Measurements from ENCODE around the gene EHBP1L1. TPM values are rescaled to one million over a fixed set of nuclear protein-coding genes. Genes with fewer than 3 reads are reported as not detected.

The EHBP1L1 gene
- total RNA-seq, 1 donor from 2014 or later: 4.7 TPM

DNA sequence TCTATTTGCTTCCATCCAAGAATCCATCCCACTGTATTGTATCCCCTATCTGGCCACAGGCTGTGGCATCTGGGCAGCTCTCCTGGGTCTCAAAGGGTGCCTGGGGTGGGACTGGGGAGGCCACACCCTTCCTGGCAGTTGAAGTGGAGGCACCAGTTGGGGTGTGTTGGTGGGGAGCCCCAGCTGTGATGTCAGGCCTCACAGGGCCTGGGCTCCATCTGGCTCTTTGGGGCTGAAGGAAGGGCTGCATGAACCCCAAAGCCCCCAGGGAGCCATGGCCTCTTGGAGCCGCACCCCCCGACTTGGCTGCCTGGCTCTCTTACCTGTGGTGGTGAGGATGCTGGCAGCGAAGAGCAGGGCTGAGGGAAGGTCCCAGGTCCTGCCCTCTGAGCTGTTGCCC, 19.3 kb downstream of the EHBP1L1 start:
- Mint-ChIP-seq H3K4me3 (ENCODE audit: unreplicated experiment) (no peak overlapping the region), H3K9me3 (ENCODE audit: unreplicated experiment) (no peaks in the 10 kb centered on the region), H3K27ac (ENCODE audit: unreplicated experiment) (no peak overlapping the region), H3K4me1 (ENCODE audit: unreplicated experiment) (peaks cover 4% of the 10 kb centered on the region), H3K27me3 (ENCODE audit: unreplicated experiment) (peaks cover 37% of the 10 kb centered on the region), H3K36me3 (ENCODE audit: low read depth, unreplicated experiment) (peaks cover 18% of the 10 kb centered on the region)
- no peak for DNase-seq (ENCODE audit: low spot score)
- TF ChIP-seq CTCF (IDR thresholded peaks at IDR 0.05; ENCODE audit: unreplicated experiment): no peak

DNA sequence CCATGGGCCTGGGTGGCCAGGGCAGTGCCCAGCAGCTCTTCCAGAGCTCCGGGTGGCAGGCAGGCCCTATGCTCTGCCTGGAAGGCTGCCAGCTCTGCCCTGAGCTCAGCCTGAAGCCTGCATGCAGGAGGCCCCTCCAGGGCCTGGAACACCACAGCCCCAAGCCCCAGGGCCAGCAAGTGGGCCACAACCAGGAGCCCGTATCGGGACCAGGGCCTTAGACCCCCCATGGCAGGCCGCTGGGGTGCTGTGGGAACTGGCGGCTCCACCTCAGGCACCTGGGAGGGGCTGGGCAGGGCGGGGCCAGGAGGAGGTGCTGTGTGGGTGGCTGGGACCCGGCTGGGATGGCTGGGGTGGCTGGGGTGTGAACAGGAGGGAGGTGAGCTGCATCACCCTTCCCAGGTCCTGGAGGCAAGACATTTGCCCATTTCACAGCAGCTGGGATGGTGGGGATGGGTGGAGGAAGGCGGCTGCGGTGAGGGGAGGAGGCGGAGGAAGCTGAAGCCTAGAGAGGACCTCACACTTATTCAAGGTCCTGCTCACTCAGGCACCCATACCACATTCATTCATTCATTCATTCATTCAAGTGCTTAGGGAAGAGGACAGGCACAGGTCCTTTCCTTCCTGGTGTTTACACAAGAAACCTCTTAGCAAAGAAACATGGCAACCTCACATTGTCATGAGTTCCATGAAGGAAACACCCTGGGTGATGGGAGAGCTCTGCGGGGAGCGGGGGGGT, 19.9 kb downstream of the EHBP1L1 start, which contains the start of gene KCNK7:
Gene KCNK7 (minus strand): TSS at position 258 of the 739 bp plus-strand sequence. CDS start 28 bp downstream, at position 230.
- no peak for TF ChIP-seq CTCF (IDR thresholded peaks at IDR 0.05; ENCODE audit: unreplicated experiment)
- DNase-seq (ENCODE audit: low spot score): no peak
- peaks cover 16% of the 10 kb centered on the region for H3K36me3 Mint-ChIP-seq (ENCODE audit: low read depth, unreplicated experiment)
- peaks cover 31% of the 10 kb centered on the region for H3K27me3 Mint-ChIP-seq (ENCODE audit: unreplicated experiment)
- H3K4me1 Mint-ChIP-seq (ENCODE audit: unreplicated experiment): peaks cover 4% of the 10 kb centered on the region
- H3K9me3 Mint-ChIP-seq (ENCODE audit: unreplicated experiment): no peaks in the 10 kb centered on the region
- peak within 1 kb of the TSS; percentile 22 for H3K27ac Mint-ChIP-seq (ENCODE audit: unreplicated experiment)
- H3K4me3 Mint-ChIP-seq (ENCODE audit: unreplicated experiment): peak within 1 kb of the TSS; percentile 38

DNA sequence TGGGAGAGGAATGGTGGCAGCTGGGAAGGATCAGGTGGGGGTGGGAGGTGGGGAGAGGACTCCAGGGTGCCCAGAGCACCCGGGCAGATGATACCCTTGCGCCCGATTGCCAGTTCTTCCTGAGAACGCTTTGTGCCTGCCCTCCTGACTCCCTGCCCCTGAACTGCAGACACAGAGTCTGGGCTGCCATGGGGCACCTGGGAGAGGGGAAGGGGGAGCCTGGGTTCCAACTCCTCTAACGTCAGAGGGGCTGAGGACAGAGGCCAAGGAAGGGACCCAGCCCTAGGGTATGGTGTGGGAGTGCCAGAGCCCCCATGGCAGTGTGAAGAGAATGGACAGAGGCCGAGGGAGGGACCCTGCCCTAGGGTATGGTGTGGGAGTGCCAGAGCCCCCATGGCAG, 20.7 kb downstream of the EHBP1L1 start:
- no peak for TF ChIP-seq CTCF (IDR thresholded peaks at IDR 0.05; ENCODE audit: unreplicated experiment)
- peaks cover 35% of the 10 kb centered on the region for H3K27me3 Mint-ChIP-seq (ENCODE audit: unreplicated experiment)

DNA sequence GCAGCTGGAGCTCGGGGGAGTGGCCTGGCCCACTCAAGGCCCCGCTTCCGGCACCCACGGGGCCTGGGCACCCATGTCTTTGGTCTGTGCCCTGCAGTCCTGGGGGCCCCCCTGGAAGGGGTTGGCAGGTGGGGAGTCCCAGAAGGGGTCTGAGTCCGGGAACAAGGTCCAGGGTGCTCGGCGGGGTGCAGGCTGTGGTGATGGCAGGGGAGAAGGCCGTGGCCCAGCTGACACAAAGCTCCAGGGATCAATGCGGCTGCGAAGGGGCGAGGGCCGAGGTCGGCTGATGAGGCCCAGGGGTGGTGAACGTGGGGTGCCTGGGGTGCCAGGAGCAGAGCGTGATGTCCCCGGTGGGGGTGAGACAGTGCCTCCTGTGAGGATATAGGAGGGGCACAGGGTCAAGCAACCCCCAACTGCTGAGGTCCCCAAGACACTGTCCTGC, 22.4 kb downstream of the EHBP1L1 start:
- H3K4me1 Mint-ChIP-seq (ENCODE audit: unreplicated experiment): peaks cover 4% of the 10 kb centered on the region
- no peak for DNase-seq (ENCODE audit: low spot score)
- no peak overlapping the region for H3K27ac Mint-ChIP-seq (ENCODE audit: unreplicated experiment)
- TF ChIP-seq CTCF (IDR thresholded peaks at IDR 0.05; ENCODE audit: unreplicated experiment): no peak
- peaks cover 28% of the 10 kb centered on the region for H3K36me3 Mint-ChIP-seq (ENCODE audit: low read depth, unreplicated experiment)
- no peak overlapping the region for H3K4me3 Mint-ChIP-seq (ENCODE audit: unreplicated experiment)
- no peaks in the 10 kb centered on the region for H3K9me3 Mint-ChIP-seq (ENCODE audit: unreplicated experiment)
- peaks cover 33% of the 10 kb centered on the region for H3K27me3 Mint-ChIP-seq (ENCODE audit: unreplicated experiment)

More for the DNA sequence above, 20.7 kb downstream of the EHBP1L1 start:
- no peak overlapping the region for H3K4me3 Mint-ChIP-seq (ENCODE audit: unreplicated experiment)
- peaks cover 23% of the 10 kb centered on the region for H3K36me3 Mint-ChIP-seq (ENCODE audit: low read depth, unreplicated experiment)
- no peak for DNase-seq (ENCODE audit: low spot score)
- no peak overlapping the region for H3K27ac Mint-ChIP-seq (ENCODE audit: unreplicated experiment)
- H3K4me1 Mint-ChIP-seq (ENCODE audit: unreplicated experiment): peaks cover 4% of the 10 kb centered on the region
- no peaks in the 10 kb centered on the region for H3K9me3 Mint-ChIP-seq (ENCODE audit: unreplicated experiment)

Measured in endothelial cell (in vitro differentiated cells).